HEK293T (cell line): ENCODE data around the gene INSRR.

Experiments
- CTCF ChIA-PET: fragments of 350-600 bp; formaldehyde crosslinking; extraction: SDS; loops from one replicate; lab custom pipeline; 2021; ENCODE audit warnings: antibody characterized with exemption, inconsistent platforms; lab: Yijun Ruan, JAX
- POLR2A ChIA-PET: fragments of 350-600 bp; formaldehyde crosslinking; extraction: SDS; loops from one replicate; lab custom pipeline; 2020; ENCODE audit warnings: antibody characterized with exemption, inconsistent platforms; lab: Yijun Ruan, JAX
- DNase-seq: peaks from one replicate; pipeline ENCODE4 v3.0.0; 2012; ENCODE audit warnings: mixed read lengths; ENCODE audit errors: extremely low spot score
- ARNT ChIP-seq: fragments of 450-650 bp; IDR thresholded peaks from 2 replicates; pipeline ENCODE4 v1.6.1; 2017; ENCODE audit warnings: mild to moderate bottlenecking
- BHLHE40 ChIP-seq: fragments of 450-650 bp; IDR thresholded peaks from 2 replicates; pipeline ENCODE4 v1.6.1; 2016; ENCODE audit warnings: mild to moderate bottlenecking, moderate library complexity, borderline replicate concordance
- CTBP1 ChIP-seq: fragments of 450-650 bp; IDR thresholded peaks from 2 replicates; pipeline ENCODE4 v1.6.1; 2016; ENCODE audit warnings: borderline replicate concordance
- ELF4 ChIP-seq: fragments of 450-650 bp; IDR thresholded peaks from 2 replicates; pipeline ENCODE4 v1.6.1; 2017; ENCODE audit warnings: antibody characterized with exemption
- FOXA1 ChIP-seq: fragments of 450-650 bp; IDR thresholded peaks from 2 replicates; pipeline ENCODE4 v1.6.1; 2016; ENCODE audit warnings: mild to moderate bottlenecking
- FOXK2 ChIP-seq: fragments of 450-650 bp; IDR thresholded peaks from 2 replicates; pipeline ENCODE4 v1.6.1; 2016; ENCODE audit warnings: mild to moderate bottlenecking
- FOXM1 ChIP-seq: fragments of 450-650 bp; IDR thresholded peaks from 2 replicates; pipeline ENCODE4 v1.6.1; 2017; ENCODE audit warnings: mild to moderate bottlenecking, borderline replicate concordance
- HDGF ChIP-seq: fragments of 450-650 bp; IDR thresholded peaks from 2 replicates; pipeline ENCODE4 v1.6.1; 2017; ENCODE audit warnings: antibody characterized with exemption, borderline replicate concordance
- L3MBTL2 ChIP-seq: fragments of 450-650 bp; conservative IDR thresholded peaks from 2 replicates; pipeline ENCODE4 v1.6.1; 2016; ENCODE audit warnings: mild to moderate bottlenecking
- LEF1 ChIP-seq: fragments of 450-650 bp; IDR thresholded peaks from 2 replicates; pipeline ENCODE4 v1.6.1; 2017; ENCODE audit warnings: mild to moderate bottlenecking, borderline replicate concordance
- NFRKB ChIP-seq: fragments of 450-650 bp; IDR thresholded peaks from 2 replicates; pipeline ENCODE4 v1.6.1; 2016; ENCODE audit warnings: mild to moderate bottlenecking, moderate library complexity
- SP1 ChIP-seq: fragments of 450-650 bp; IDR thresholded peaks from 2 replicates; pipeline ENCODE4 v1.6.1; 2017
- SUZ12 ChIP-seq: fragments of 450-650 bp; IDR thresholded peaks from 2 replicates; pipeline ENCODE4 v1.6.1; 2016; ENCODE audit warnings: mild to moderate bottlenecking
- TARDBP ChIP-seq: fragments of 450-650 bp; IDR thresholded peaks from 2 replicates; pipeline ENCODE4 v1.6.1; 2016
- ZNF384 ChIP-seq: fragments of 450-650 bp; IDR thresholded peaks from 2 replicates; pipeline ENCODE4 v1.6.1; 2016
- TF ChIP-seq, protein P1 (sequence below): fragments of 450-650 bp; IDR thresholded peaks from 2 replicates; pipeline ENCODE4 v1.6.1; 2016

INSRR gene

DNA sequence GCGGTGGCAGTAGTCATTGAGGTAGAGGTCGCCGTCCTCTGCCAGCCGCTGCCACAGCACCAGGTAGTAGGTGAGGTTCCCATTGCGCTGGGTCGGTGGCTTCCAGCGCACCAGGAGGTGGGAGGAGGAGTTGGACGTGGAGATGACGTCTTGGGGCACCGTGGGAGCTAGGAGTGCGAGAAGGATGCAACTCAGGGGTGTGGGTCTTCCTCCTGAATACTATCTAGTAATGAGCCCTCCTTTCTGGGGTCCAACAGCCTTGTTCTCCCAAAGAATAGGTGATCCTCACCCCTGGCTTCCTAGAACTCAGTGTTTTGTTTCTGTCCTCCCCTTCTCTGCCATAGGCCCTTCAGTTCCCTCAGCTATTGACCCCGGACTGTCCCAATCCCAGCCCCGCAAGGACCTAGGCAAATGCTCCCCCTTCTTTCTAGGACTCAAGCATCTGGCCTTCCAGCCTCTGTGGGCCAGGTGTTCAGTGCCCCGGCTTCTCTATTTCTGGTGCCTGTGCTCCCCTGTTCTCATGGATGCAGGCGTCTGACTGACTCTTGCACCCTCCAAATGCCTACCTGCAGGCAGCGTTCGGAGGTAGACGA, 12.9 kb downstream of the INSRR start:
- ChIA-PET CTCF (interaction anchor here (0.5 to 4.5 kb wide), 4 partner anchors 12 to 24 kb away, joined by 3 to 17 read pairs (median 4); partner anchors contain the start of gene NTRK1), POLR2A (no interaction called here)
- no peak for DNase-seq
- TF ChIP-seq ELF4 (no peak), TARDBP (no peak)

DNA sequence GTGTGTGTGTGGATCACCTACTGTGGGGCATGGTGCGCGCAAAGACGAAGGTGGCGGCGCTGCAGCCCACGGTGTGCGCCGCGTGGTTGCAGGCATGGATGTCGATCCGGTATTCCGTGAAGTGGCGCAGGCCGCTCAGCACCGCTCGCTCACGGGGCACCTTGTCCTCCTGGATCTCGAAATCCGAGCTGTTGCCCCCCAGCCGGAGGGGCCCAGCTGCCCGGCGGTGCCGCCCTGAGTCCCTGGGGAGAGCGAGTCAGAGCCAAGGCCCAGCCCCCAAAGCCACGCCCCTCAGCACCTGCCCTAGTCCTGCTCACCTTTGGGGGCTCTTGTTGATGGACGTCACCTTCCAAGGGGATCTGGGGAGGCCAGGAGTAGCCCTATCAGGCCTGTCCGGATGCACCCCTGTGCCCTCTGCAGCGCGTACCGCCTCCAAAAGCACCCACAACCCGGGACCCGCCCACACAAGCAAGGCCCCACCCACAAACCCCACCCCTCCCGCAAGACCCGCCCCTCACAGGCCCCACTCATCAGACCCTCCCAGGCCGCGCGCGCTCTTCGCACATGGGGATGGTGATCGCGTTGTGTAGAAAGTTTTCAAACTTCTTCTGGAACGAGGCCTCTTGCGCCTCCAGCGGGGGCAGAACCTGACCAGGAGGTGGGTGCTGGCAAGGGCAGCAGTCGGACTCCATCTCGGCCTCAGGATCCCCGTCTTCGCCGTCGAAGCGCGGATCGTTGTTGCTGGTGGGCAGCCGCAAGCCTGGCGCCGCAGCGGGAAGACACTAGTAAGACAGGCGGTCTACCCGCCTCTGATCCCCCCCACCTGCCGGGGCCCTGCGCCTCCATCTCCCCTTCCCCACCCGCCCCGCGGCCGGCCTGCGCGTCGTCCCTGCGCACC, 13.6 kb downstream of the INSRR start:
- DNase-seq, result no peak
- ChIA-PET POLR2A (no interaction called here), CTCF (interaction anchor here (0.7 to 0.9 kb wide), 2 partner anchors 13 to 23 kb away, joined by 3 read pairs; no protein-coding TSS in a partner anchor)
- TF ChIP-seq HDGF (no peak), NFRKB (no peak), L3MBTL2 (no peak), SP1 (no peak)

DNA sequence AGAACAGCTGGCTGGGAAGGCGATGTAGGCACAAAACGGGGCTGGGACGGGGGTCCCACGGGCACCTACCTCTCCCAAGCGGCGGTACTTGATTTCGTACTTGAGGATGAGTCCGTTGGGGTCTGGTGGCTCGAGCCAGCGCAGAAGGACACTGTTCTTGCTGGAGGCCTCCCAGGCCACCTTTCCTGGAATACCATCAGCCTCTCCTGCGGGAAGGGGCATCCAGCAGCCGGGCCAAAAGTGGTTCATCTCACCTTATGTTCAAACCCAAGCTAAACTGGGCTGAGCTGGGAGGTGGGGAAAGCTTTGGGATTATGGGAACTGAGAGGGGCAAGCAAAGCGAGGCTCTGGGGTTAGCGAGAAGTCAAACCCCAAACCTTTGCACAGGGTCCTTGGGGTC, 14.3 kb downstream of the INSRR start:
- DNase-seq, result no peak
- ChIA-PET CTCF (no interaction called here), POLR2A (no interaction called here)
- TF ChIP-seq SP1 (no peak), CTBP1 (no peak), ZNF384 (no peak), TARDBP (no peak), BHLHE40 (no peak), FOXA1 (no peak), NFRKB (no peak), SUZ12 (no peak), ELF4 (no peak), ARNT (no peak), L3MBTL2 (no peak), FOXM1 (no peak), FOXK2 (no peak)
- TF ChIP-seq, protein P1, sequence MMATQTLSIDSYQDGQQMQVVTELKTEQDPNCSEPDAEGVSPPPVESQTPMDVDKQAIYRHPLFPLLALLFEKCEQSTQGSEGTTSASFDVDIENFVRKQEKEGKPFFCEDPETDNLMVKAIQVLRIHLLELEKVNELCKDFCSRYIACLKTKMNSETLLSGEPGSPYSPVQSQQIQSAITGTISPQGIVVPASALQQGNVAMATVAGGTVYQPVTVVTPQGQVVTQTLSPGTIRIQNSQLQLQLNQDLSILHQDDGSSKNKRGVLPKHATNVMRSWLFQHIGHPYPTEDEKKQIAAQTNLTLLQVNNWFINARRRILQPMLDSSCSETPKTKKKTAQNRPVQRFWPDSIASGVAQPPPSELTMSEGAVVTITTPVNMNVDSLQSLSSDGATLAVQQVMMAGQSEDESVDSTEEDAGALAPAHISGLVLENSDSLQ, result no peak

DNA sequence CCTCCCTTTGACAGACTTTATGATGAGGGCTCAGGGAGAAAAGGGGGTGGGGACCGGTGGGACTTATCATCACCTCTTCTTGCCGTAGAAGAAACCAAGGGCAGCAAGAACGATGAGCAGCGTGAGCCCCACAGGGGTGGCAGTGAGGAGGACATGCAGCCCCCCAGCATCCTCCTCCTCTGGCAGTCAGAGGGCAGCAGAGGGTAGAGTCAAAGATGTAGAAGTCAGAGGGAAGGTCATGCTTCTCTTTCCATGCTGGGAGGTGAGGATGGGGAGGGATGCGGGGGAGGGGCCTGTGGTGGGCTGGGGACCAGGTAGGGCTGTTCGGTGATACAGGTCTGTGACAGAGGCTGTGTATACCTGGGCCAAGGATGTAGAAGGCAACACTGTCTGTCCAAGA, 14.8 kb downstream of the INSRR start:
- POLR2A ChIA-PET, result no interaction called here
- CTCF ChIA-PET, result interaction anchor here (1.1 kb wide), 1 partner anchor 46 kb away, joined by 5 read pairs; no protein-coding TSS in a partner anchor
- TF ChIP-seq FOXA1 (no peak), ZNF384 (no peak), SP1 (no peak), NFRKB (no peak), TARDBP (no peak), ELF4 (no peak), CTBP1 (no peak), HDGF (no peak), LEF1 (no peak), BHLHE40 (no peak), L3MBTL2 (no peak), ARNT (no peak), SUZ12 (no peak), FOXM1 (no peak), FOXK2 (no peak)
- TF ChIP-seq, protein P1, result no peak
- no peak for DNase-seq

DNA sequence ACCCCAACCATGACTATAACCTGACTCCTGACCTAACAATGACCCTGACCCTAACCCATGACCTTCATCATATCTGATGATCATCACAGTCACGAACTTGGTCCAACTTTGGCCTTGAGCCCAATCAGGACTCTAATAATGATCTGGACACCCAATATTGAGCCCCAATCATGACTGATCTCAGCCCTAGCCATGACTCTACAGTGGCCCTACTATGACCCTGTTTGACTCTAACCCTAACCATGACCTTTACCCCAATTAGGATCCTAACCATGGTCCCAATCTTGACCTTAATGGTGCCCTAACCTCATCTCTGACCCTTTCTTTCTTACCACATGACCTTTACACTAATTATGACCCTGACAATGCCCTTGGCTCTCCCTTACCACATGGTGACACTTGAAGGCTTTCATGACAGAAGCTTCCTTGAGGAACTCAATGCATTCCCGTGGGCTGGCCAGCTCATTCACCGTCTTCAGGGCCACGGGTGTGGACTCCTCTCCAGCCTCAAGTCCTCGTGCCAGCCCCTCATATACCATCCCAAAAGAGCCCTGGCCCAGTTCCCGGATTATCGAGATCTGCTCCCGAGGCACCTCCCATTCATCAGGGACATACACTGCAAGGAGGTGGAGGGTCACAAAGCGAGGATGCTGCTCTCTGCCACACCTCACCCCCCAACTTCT, 16.2 kb downstream of the INSRR start:
- DNase-seq, result no peak
- ChIA-PET POLR2A (no interaction called here), CTCF (interaction anchor here (1.1 kb wide), 1 partner anchor 48 kb away, joined by 5 read pairs; no protein-coding TSS in a partner anchor)
- TF ChIP-seq LEF1 (no peak), ARNT (no peak), SP1 (no peak), FOXK2 (no peak), NFRKB (no peak), CTBP1 (no peak), BHLHE40 (no peak), ZNF384 (no peak), ELF4 (no peak), FOXA1 (no peak), TARDBP (no peak), SUZ12 (no peak), HDGF (no peak), FOXM1 (no peak), L3MBTL2 (no peak)
- TF ChIP-seq, protein P1, result no peak
